ENCODE data around the gene FILIP1L. TPM values are rescaled to one million over a fixed set of nuclear protein-coding genes. Genes with fewer than 3 reads are reported as not detected.

Gene FILIP1L
- total RNA-seq, 1 donor from 2014 or later: 33.4 TPM

- H3K4me3 ChIP-seq (ENCODE audit: low read depth, low read length): no peak overlapping the region
- no peak for DNase-seq (ENCODE audit: low read depth)
- no peak for TF ChIP-seq CTCF (conservative IDR thresholded peaks at IDR 0.05; ENCODE audit: low read depth, low read length)
Observed at GRCh38 chr3:99960123-99960878, 154.0 kb downstream of the FILIP1L start.

GRCh38 chr3:99958222-99958912 lies 155.9 kb downstream of the FILIP1L start:
- DNase-seq (ENCODE audit: low read depth): no peak
- TF ChIP-seq CTCF (conservative IDR thresholded peaks at IDR 0.05; ENCODE audit: low read depth, low read length): no peak
- no peak overlapping the region for H3K4me3 ChIP-seq (ENCODE audit: low read depth, low read length)

- TF ChIP-seq CTCF (conservative IDR thresholded peaks at IDR 0.05; ENCODE audit: low read depth, low read length): no peak
- DNase-seq (ENCODE audit: low read depth): no peak
- H3K4me3 ChIP-seq (ENCODE audit: low read depth, low read length): no peak overlapping the region
Observed at GRCh38 chr3:99957151-99957796, 157.0 kb downstream of the FILIP1L start.

GRCh38 chr3:99955773-99956562 lies 158.3 kb downstream of the FILIP1L start:
- TF ChIP-seq CTCF (conservative IDR thresholded peaks at IDR 0.05; ENCODE audit: low read depth, low read length): no peak
- H3K4me3 ChIP-seq (ENCODE audit: low read depth, low read length): no peak overlapping the region
- no peak for DNase-seq (ENCODE audit: low read depth)

- H3K4me3 ChIP-seq (ENCODE audit: low read depth, low read length): no peak overlapping the region
- no peak for TF ChIP-seq CTCF (conservative IDR thresholded peaks at IDR 0.05; ENCODE audit: low read depth, low read length)
- no peak for DNase-seq (ENCODE audit: low read depth)
Observed at GRCh38 chr3:99954914-99955644, 159.2 kb downstream of the FILIP1L start.

GRCh38 chr3:99953596-99953995 lies 160.7 kb downstream of the FILIP1L start:
- no peak for DNase-seq (ENCODE audit: low read depth)
- no peak for TF ChIP-seq CTCF (conservative IDR thresholded peaks at IDR 0.05; ENCODE audit: low read depth, low read length)
- no peak overlapping the region for H3K4me3 ChIP-seq (ENCODE audit: low read depth, low read length)
